GM12878 (cell line): ENCODE measurements around the gene ADSL. TPM values are rescaled to one million over a fixed set of nuclear protein-coding genes. Genes with fewer than 3 reads are reported as not detected.
A peak's percentile ranks its signal among the peaks of the same experiment; 100 is the strongest.

Source experiments
- ATAC-seq: fragments of 200-7000 bp; cut with Tn5 transposase; 3 replicates; pipeline ENCODE4 v1.9.1; 2020; ENCODE audit warnings: mild to moderate bottlenecking, moderate library complexity
- BruUV-seq: library from RNA; stranded (reverse); fragments of 400-500 nt; replicated peaks from 2 replicates; lab custom pipeline; 2021; lab: Mats Ljungman, UMichigan
- CTCF ChIA-PET: fragments of 300-600 bp; sonication (Branson Sonifier 250); formaldehyde crosslinking; extraction: SDS; loops from one replicate; lab custom pipeline; 2021; ENCODE audit warnings: inconsistent platforms; lab: Yijun Ruan, JAX
- POLR2A ChIA-PET: fragments of 350-600 bp; formaldehyde crosslinking; extraction: SDS; loops from one replicate; lab custom pipeline; 2021; ENCODE audit warnings: inconsistent platforms; lab: Charles Lee
- RAD21 ChIA-PET: fragments of 300-600 bp; sonication (Branson Sonifier 250); formaldehyde crosslinking; loops from one replicate; lab custom pipeline; 2023; ENCODE audit warnings: antibody characterized with exemption; ENCODE audit not compliant: unreplicated experiment; lab: Charles Lee
- SMC1A ChIA-PET: fragments of 300-600 bp; sonication (Branson Sonifier 250); formaldehyde crosslinking; loops from one replicate; lab custom pipeline; 2023; ENCODE audit not compliant: unreplicated experiment, uncharacterized antibody; lab: Charles Lee
- DNase-seq: peaks from one replicate; pipeline ENCODE4 v3.0.0-alpha.2; 2011; ENCODE audit warnings: low read depth, low spot score
- FAIRE-seq: peaks from 3 replicates; lab custom pipeline; 2011; peaks lifted over from hg19 to GRCh38; lab: Jason Lieb, UNC
- H2AFZ ChIP-seq: 2 replicates; pipeline ENCODE4 v1.6.0; 2011; ENCODE audit warnings: low read depth, low read length, control low read depth; ENCODE audit not compliant: control insufficient read depth
- H3K27ac ChIP-seq: 2 replicates; pipeline ENCODE4 v1.5.1; 2011; ENCODE audit warnings: control low read depth; ENCODE audit not compliant: control insufficient read depth, insufficient read depth
- H3K27me3 ChIP-seq, 2 experiments: replicated peaks in 1 of 2; 2 replicates each; pipeline versions ENCODE4 v1.6.0 to v1.6.1; 2011; ENCODE audit warnings: low read length in 1 of 2; ENCODE audit not compliant: control insufficient read depth in 2 of 2, insufficient read depth in 2 of 2
- H3K36me3 ChIP-seq, 2 experiments: 2 replicates each; pipeline ENCODE4 v1.5.1; 2011; ENCODE audit warnings: low read length in 1 of 2; ENCODE audit not compliant: control insufficient read depth in 2 of 2, insufficient read depth in 2 of 2
- H3K4me1 ChIP-seq: 2 replicates; pipeline ENCODE4 v1.6.1; 2011; ENCODE audit warnings: mild to moderate bottlenecking, low read length, moderate library complexity, mixed read lengths; ENCODE audit not compliant: control insufficient read depth, insufficient read depth
- H3K4me2 ChIP-seq: 2 replicates; pipeline ENCODE4 v1.6.0; 2011; ENCODE audit warnings: control low read depth; ENCODE audit not compliant: control insufficient read depth, insufficient read depth
- H3K4me3 ChIP-seq: fragments of 200-600 bp; sonication (generic); 2 replicates; pipeline ENCODE4 v1.5.1; 2016
- H3K79me2 ChIP-seq: 2 replicates; pipeline ENCODE4 v1.6.0; 2011; ENCODE audit warnings: low read length; ENCODE audit not compliant: control insufficient read depth, insufficient read depth
- H3K9ac ChIP-seq: 2 replicates; pipeline ENCODE4 v1.8.0; 2011; ENCODE audit warnings: low read length, control low read depth, mixed read lengths; ENCODE audit not compliant: control insufficient read depth, insufficient read depth
- H3K9me3 ChIP-seq: replicated peaks from 3 replicates; pipeline ENCODE4 v1.5.1; 2011; ENCODE audit warnings: mild to moderate bottlenecking, low read length; ENCODE audit not compliant: control insufficient read depth, insufficient read depth
- H4K20me1 ChIP-seq: 2 replicates; pipeline ENCODE4 v1.6.0; 2011; ENCODE audit not compliant: control insufficient read depth, insufficient read depth
- BHLHE40 ChIP-seq, 2 experiments: fragments of 450-650 bp in 1 of 2; IDR thresholded peaks; 2 replicates each; pipeline ENCODE4 v1.6.1; 2011 to 2017; ENCODE audit warnings: low read depth in 2 of 2, borderline replicate concordance in 1 of 2, improper control_type of control experiment in 1 of 2, low read length in 1 of 2, mild to moderate bottlenecking in 1 of 2
- DPF2 ChIP-seq: fragments of 450-650 bp; IDR thresholded peaks from 2 replicates; pipeline ENCODE4 v1.6.1; 2017; ENCODE audit warnings: mild to moderate bottlenecking
- KAT2A ChIP-seq: conservative IDR thresholded peaks from 2 replicates; pipeline ENCODE4 v1.6.1; 2011; ENCODE audit warnings: low read depth, low read length; ENCODE audit not compliant: control insufficient read depth
- KLF5 ChIP-seq: fragments of 450-650 bp; IDR thresholded peaks from 2 replicates; pipeline ENCODE4 v1.6.1; 2014; ENCODE audit warnings: mild to moderate bottlenecking; ENCODE audit not compliant: partially characterized antibody
- TCF7 ChIP-seq: IDR thresholded peaks from 2 replicates; pipeline ENCODE4 v1.6.1; 2014; ENCODE audit warnings: antibody characterized with exemption, borderline replicate concordance
- WGBS: methylation state at CpG from one replicate; pipeline ENCODE4 v1.1.6; 2016; ENCODE audit warnings: low lambda C conversion rate; ENCODE audit not compliant: insufficient replicate concordance, insufficient coverage; ENCODE audit errors: missing lambda C conversion rate; 5-methylcytosine and 5-hydroxymethylcytosine counted together
- in situ Hi-C: fragments of 300-500 bp; cut with MboI; formaldehyde crosslinking; loops from 9 replicates; pipeline ENCODE4 v1.14.3; 2018; ENCODE audit warnings: mixed read lengths
- intact Hi-C: fragments of 100-400 bp; cut with micrococcal nuclease; formaldehyde crosslinking; loops from one replicate; pipeline ENCODE4 v1.14.2; 2022; ENCODE audit not compliant: unreplicated experiment
- polyA plus RNA-seq, 11 experiments: library from polyadenylated mRNA; depleted of rRNA in 4 of 11; unstranded in 6 of 11; stranded (reverse) in 5 of 11; fragments of >200 nt; fragmentation: Nextera tagmentation in 4 of 11; fragmentation: Illumina TruSeq in 1 of 11; extraction: Ambion mirVana in 4 of 11; extraction: Trizol in 1 of 11; gene quantifications; 1 replicate in 1 of 11; 2 replicates in 10 of 11; pipeline versions ENCODE4 v1.2.1 to v1.2.3, GENCODE V29; 2011 to 2016; ENCODE audit warnings: inconsistent platforms in 2 of 11, missing spikeins in 2 of 11, low read depth in 1 of 11
- total RNA-seq, 4 experiments: library from RNA; depleted of rRNA in 3 of 4; stranded (reverse); fragments of >200 nt in 3 of 4; fragmentation: Illumina TruSeq in 1 of 4; extraction: Trizol in 1 of 4; gene quantifications; 2 replicates each; pipeline versions ENCODE4 v1.2.1 to v1.2.3, GENCODE V29; 2013 to 2021

Gene ADSL
- total and polyA plus RNA-seq, 10 of the 15 experiments (the other 5 are each of a cell fraction or from before 2014, with no cell fraction given) = 126 to 313 (median 143) TPM

DNA sequence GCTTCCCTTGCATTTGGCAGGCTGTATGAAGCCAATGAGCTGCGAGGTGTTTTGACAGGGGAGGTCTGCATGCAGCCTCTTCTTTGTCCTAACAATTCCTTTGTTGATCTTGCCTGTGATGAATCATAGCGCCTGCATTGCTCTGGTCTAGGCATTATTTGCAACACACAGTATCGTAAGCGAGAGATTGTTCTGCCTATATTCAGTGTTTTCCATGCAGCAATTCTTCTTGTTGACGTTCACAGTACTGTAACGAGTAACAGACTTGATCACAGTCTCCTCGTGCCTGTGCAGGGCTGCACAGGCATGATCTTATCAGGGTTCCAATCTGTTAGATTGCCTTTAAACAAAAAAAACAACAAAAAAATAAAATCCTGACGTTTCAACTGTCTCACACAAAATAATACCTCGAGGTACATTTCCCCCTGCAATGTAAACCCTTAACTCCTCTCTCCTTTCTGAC lies 13.9 kb upstream of the ADSL start:
- WGBS = 55% methylated on average over 9 of the region's 9 CpGs
- TF ChIP-seq DPF2 (no peak), TCF7 (no peak), KAT2A (no peak)
- TF ChIP-seq, all 136 proteins: peak for 0
- ChIA-PET RAD21 (no interaction called here), POLR2A (no interaction called here), CTCF (no interaction called here), SMC1A (no interaction called here)
- FAIRE-seq (no peak), DNase-seq (no peak), ATAC-seq (no peak)
- no TSS peak for BruUV-seq
- H3K27me3 ChIP-seq = no peaks in the 10 kb centered on the region
- no peaks in the 10 kb centered on the region for H3K9me3 ChIP-seq
- in situ Hi-C loops (no loop called here), intact Hi-C loops (no loop called here)
- no peak overlapping the region for H3K27ac ChIP-seq
- H3K4me1 ChIP-seq = peaks cover 35% of the 10 kb centered on the region
- no peak overlapping the region for H2AFZ ChIP-seq
- H3K9ac ChIP-seq = no peak overlapping the region
- H3K4me2 ChIP-seq = no peak overlapping the region
- H4K20me1 ChIP-seq = no peaks in the 10 kb centered on the region
- H3K79me2 ChIP-seq = no peaks in the 10 kb centered on the region
- no peaks in the 10 kb centered on the region; a peak in 1 of 4 replicates for H3K36me3 ChIP-seq
- no peak overlapping the region for H3K4me3 ChIP-seq

DNA sequence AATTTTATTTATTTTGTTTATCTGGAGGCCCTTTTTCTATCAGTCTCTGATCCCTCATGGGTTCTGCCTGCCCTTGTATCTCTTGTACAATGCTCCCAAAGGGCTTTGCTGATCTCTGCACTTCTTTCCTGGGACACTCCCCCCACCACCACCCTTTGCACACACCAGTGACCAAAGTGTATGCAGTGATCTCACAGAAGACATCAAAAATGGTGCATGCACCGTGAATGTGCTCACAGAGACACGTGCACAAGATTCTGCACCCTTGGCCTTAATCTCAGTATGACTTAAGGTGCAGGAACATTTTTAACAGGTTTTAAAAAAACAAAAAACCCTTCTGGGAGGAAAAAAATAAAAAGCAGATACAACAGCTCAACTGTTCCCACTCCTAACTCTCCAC lies 12.2 kb upstream of the ADSL start:
- H3K4me1 ChIP-seq = peaks cover 36% of the 10 kb centered on the region
- intact Hi-C loops (no loop called here), in situ Hi-C loops (no loop called here)
- no peak for DNase-seq
- ChIA-PET RAD21 (no interaction called here), POLR2A (no interaction called here), SMC1A (interaction anchor here (0.6 to 4.5 kb wide), 2 partner anchors 13 to 42 kb away, joined by 3 to 40 read pairs; partner anchors contain the start of gene ADSL), CTCF (interaction anchor here (0.9 to 3.6 kb wide), 2 partner anchors 9 to 13 kb away, joined by 4 to 40 read pairs; partner anchors contain the start of gene ADSL)
- FAIRE-seq = no peak
- H3K79me2 ChIP-seq = no peaks in the 10 kb centered on the region
- no peaks in the 10 kb centered on the region for H3K9me3 ChIP-seq
- no peak overlapping the region for H3K4me3 ChIP-seq
- no peak overlapping the region for H3K27ac ChIP-seq
- WGBS = 3% methylated on average over 2 of the region's 2 CpGs
- H3K27me3 ChIP-seq = no peaks in the 10 kb centered on the region
- no peaks in the 10 kb centered on the region; a peak in 1 of 4 replicates for H3K36me3 ChIP-seq
- no peak overlapping the region for H3K9ac ChIP-seq
- H3K4me2 ChIP-seq = no peak overlapping the region
- no peak overlapping the region for H2AFZ ChIP-seq
- ATAC-seq = no peak
- H4K20me1 ChIP-seq = no peaks in the 10 kb centered on the region
- BruUV-seq = no TSS peak
- TF ChIP-seq KLF5 = no peak
- TF ChIP-seq BHLHE40 (IDR thresholded peaks at IDR 0.05; ENCODE audit: borderline replicate concordance in 1 of 2, low read depth in 2 of 2, low read length in 1 of 2) = peak; percentile 42 to 56; a peak in 1 of 4 replicates
- TF ChIP-seq, all 136 proteins: peak for 1
